GM18909 (cell line): Measurements from ENCODE around the gene SCYL1.

Experiments used
- ATAC-seq: cut with Tn5 transposase; IDR thresholded peaks from one replicate; pipeline ENCODE4 v1.9.1; 2021; ENCODE audit warnings: mild to moderate bottlenecking; ENCODE audit not compliant: unreplicated experiment, poor library complexity

SCYL1 gene

DNA sequence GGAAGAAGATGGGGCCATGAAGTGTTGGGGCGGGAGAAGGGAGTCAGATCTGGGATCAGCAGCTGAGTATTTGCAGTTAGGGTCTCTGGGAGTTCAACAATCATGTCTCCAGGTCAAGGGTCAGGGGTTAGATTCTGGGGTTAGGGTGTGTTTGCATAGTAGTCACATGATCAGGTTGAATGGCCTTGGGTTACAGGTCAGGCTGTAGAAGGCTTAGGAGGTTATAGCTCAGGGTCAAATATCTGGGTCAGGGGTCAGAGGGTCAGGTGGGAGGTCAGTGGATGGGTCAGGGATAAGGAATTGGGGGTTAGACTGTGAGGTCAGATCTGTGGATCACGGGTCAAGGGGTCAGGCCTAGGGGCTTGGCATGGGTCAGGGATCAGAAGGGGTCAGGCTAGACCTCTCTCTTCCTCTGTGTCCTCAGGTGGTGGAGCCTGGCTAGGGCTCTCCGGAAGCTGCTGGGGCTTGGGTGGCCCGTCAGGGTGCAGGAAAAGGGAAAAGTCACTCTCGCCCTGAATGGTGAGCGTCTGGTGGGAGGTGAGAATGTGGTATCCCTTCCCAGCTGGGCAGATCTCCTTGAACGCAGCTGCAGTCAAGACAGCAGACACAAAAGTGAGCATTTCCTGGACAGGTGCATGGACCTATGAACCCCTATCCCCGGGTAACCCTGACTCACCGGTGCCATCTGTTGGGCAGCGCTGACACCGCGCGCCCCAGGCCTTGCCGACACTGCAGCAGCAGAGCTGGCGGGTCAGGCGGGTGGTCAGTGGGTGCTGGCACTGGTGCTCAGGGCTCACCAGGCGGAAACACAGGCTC is 26.9 kb downstream of the SCYL1 start:
- ATAC-seq: no peak

DNA sequence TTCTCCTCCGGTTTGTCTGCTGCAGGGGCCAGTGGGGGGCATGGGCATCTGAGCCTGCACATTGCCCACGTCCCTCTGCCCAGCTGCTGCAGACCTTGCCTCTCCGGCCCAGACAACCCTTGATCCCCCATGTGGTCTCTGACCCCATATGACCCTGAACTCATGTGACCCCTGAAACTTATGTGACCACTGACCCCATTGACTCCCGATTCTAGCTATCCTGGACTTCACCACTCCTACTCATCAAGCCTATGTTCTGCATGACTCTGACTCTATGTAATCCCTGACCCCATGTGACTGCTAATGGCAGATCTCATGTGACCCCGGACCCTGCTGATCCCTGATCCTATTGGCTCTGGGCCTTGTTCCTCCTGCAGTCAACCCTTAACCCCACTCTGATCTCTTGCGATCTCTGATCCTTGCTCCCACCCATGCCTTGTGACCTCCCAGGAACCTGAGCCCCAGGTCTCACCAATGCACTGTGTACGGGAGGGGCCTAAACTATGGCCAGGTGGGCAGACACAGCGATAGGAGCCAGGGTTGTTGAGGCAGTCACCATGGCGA is 27.6 kb downstream of the SCYL1 start:
- ATAC-seq: no peak

DNA sequence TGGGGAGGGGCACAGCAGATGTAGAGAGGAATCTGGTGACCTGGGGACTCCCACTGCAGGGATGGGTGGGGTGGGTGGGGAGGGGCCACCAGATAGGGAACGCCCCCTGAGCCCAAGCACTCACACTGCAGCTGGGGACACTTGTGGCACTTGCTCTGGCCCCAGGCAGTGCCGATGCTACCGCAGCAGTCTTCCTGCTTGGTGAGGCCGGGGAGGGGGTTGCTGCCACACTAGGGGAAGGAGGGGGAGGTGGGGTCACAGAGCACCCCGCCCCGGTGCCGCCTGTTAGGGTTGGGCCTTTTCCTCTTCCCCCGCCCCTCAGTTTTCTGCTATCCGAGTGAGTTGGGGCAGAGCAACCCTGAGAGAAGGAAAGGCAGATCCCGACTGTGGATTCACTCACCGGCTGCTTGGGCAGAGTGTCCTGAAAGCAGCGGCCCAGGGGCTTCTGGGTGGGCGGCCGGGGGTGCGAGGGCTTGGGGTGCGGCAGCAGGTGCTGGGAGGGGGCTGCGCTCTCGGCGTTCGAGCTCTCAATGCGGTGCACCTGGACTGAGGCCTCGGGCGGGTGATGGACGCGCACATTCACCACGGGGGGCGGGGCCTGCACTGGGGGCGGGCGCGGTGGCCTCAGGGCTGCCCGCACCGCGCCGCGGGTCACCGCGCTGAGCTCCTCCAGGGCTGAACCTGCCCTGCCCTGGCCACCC is 28.6 kb downstream of the SCYL1 start:
- no peak for ATAC-seq

DNA sequence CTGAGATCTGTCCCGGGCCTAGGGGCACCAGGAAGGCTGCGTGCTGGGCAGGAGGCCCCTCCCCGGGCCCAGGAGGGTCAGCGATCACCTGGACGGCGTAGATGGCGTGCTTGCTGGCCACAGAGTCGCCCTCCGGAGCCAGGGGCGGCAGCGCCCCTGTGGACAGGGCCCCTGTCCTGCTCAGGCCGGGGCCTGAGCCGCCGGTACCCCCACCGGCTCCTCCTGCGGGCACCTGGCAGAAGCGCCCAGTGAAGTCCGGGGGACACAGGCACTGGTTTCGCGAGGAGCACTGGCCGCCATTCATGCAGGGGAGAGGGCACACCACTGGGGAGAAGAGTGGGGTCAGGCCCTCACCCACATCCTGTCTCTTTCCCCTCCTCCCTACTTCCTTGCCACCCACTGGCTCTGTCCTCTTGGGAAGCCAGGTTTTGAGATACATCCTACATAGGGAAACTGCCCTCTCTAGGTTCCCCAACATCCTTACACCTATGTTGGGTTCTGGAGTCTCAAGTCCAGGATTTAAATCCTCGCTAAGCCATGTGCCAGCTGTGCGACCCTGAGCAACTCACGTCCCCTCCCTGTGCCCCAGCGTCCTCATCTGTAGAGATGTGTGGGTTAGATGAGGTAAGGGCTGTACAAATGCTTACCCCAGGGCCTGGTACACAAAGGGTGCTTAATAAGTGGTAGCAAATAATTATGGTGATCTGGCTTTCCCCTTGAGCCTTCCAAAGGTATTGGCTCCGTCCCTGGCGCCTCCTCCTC is 29.4 kb downstream of the SCYL1 start:
- ATAC-seq: no peak

DNA sequence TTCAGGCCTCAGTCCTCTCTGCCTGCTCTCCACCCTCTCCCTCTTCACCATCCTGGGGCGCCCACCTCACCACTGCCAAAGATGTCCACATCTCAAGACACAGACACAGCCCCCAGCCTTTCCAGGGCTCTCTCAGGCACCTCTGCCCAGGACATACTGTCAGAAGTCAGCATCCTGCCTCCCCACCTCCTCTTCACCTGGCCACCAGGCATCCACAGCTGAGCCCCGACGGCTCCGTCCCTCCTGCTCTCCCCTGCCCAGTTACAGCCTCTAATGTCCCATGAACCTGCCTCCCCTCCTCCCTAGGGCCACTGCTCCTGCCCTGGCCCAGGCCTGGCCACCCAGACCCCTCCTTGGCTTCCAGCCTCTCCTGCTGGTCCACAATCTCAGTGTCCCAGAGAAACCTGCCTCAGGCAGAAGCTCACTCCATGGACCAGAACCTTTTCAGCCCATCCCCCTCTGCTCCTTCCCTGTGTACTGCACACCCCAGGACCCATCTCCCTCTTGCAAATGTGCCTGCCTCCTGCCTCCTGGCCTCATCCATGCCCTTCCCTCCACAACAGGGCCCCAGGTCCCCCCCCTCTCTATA is 30.1 kb downstream of the SCYL1 start:
- no peak for ATAC-seq

DNA sequence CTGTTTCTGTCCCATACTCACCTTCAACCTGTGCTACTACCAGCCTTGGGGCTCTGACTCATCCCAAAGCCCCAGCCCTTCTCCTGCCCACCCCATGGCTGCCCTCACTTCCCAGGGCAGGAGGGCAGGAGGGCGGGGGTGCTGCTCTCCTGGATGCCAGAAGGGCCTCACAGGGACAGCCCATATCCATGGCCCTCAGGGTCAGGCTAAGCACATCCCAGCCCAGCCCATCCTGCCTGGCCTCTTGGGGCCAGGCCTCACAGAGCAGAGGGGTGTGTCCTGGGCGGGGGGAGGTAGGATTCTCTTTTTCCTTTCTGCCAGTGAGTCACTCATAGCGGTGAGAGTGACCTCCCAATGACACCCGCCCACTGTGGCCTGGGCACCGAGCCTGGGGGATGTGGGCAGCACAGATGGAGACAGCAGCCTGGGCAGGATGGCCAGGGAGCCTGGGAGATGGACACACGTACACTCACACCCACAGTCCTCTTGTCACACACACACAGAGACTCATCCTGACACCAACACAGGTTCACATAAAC is 30.9 kb downstream of the SCYL1 start:
- ATAC-seq: no peak

DNA sequence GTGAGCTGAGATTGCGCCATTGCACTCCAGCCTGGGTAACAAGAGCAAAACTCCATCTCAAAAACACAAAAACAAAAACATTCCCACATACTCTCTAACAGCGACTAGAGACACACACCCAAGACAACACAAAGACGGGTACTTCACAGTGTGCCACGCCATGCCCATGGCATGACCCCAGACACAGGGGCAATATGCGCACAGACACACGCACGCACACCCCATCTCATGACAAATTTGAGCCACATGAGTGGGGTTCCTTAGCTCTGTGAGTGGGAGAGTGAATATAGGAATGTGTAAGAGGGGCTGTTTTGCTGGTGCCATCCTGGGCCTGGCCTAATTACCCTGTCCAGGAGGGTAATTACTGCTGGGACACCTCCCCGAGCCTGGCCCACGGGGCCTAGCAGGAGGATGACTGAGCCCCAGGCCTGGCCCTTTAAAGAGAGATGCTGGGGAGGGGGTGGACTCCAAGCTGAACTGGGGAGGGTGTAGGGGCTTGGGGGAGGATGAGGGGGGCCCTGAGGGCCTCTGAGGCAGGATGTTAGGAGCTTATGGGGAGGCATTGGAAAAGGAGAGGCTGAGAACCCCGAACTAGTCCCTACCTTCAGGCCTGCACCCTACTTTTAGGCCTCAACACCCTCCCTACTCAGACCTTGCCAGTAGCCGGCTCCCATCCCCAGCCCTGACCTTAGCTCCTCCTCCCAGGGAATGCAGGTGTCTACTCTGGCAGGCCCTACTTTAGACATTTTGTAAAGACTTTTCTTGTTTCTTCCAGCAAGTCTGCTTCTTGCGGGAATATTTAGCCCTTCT is 31.8 kb downstream of the SCYL1 start:
- no peak for ATAC-seq

DNA sequence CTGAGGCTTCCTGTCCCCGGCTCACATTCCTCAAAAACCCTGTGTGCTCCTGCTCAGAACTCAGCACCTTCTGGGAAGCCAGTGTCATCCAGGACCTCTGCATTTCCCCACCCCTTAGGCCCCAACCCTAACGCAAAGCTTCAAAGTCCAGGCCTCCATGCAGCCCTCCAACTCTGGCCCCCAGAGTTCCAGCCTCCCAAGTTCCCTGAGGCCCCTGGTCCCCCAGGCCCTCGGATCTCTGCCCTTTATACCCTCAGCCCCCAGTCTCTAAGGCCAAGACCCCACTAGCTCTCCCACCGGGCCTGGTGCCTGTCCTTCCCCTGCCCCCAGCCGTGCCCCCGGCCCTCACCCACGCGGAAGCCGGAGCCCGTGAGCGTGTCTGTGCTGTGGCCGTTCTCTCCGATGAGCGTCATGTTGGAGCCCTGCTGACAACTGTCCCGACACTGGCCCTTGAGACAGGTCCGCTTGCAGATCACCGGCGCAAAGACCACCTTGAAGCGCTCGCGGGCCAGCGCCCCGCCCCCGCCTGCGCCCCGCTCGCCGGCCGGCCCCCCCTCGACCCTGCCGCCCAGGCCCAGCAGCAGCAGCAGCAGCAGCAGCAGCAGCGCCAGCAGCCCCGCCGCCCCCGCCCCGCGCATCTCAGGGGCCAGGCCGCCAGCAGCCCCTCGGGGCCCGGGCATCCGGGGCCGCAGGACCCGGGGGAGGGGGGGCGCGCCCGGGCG is 32.6 kb downstream of the SCYL1 start:
- ATAC-seq: no peak

DNA sequence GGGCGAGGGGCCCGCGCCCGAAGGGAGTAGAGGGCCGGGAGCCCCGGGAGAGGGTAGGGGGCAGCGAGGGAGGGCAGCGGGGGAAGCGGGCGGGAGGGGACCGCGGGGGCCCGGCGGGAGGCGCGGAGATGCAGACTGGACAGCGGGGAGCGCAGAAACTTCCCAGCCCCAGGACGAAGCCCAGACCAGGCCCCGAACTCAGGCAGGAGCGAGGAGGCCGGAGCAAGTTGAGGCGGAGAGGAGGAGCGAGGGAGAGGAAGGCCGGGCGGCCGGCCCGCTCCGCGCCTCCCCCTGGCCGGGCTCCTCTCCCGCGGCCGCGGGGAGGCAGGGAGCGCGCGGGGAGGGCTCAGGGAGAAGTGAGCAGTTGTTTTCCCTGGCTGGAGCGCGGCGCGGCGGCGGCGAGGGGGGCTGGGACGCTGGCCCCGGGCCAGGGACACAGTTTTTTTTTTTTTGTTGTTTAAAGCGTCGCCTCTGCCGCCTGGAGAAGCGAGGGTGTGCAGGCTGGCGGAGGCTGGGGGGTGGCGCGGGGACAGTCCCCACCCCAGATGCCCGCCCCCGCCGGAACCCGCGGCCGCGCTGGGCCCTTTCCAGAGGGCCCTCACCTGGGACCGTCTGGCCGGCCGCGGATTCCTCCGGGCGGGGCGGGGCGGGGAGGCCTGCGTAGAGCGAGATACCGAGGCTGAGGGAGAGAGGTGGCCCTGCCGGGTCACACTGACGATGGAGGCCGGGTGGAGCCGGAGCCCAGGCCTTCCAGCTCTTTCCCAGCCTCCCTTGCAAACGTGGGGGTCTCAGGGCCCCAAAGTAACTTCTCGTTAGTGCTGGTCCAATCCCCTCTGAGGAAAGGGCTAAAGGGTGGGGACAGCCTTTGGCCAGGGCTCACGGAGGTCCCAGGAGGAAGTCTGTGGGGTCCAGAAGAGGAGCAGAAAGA is 33.4 kb downstream of the SCYL1 start, which contains the start of gene LTBP3:
Gene LTBP3, minus strand, starts transcription at position 358 of the 928 bp plus-strand sequence. CDS start 400 bp downstream, outside the sequence.
- no peak for ATAC-seq

DNA sequence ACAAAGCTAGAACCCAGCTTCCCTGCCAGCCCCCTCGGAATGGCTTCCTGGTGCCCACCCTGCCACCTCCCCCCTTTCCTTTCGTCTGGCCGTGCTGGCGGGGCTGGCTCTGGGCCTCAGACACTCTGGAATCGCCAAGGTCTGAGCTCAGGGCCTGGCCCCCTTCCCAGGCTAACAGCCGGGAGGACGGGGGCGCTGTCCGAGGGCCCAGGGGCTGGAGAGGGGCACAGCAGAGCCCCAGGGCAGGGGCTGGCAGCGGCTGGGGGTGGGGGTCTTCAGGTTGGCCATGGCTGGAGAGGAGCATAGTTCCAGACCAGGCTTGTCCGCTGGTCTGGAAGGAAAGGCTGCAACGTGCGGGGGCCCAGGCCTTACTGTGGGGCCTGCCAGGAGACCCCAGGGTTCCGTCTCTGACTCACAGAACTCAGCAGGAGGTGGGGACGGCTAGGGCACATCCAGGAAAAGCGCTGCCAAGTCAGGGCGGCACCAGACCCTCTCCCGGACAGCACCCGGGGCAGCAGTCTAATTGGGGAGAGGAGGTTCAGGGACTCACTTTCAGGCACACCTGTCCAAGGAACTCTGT is 34.1 kb downstream of the SCYL1 start:
- no peak for ATAC-seq

DNA sequence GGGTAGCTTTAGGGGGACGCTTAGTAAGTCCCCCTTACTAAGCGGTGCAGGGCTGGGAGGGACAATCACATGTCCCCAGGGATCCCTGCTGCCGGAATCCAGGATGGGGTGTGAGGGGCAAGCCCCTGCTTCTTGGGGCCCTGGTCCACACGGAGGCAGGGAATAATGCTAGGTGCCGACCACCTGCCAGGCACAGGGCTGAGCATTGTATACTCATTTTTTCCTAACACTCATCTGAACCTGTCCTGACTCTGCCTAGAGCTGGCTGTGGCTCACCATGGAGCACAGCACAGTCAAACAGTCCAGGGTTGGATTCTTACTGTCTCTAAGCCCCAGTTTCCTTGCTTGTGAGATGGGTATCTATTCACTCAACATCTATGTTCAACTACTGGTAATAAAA is 34.7 kb downstream of the SCYL1 start:
- no peak for ATAC-seq

DNA sequence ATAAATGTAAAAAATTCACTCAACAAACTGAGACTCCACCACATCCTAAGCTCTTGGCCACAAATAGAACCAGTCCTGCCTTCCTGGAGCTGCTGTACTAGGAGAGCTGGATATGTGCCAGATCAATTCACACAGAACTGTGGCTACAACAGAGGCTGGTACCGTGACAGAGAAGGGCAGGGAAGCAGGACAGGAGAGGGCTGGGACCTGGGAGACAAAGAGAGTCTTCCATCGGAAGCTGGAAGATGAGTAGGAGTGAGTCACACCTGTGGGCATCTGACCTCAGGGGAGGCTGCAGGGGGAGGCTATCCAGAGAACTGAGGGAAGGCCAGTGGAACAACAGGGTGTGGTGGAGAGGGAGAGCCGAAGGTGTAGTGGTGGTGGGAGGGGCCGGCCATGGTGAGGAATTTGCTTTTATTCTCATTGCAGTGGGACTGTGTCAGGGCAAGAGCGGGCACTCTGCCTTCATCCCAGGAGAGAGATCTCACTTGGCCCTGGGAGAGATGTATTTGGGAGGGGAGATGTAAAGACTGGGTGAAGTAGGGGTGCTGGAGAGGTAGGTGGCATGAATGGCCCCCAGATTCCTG is 35.2 kb downstream of the SCYL1 start:
- ATAC-seq: no peak

DNA sequence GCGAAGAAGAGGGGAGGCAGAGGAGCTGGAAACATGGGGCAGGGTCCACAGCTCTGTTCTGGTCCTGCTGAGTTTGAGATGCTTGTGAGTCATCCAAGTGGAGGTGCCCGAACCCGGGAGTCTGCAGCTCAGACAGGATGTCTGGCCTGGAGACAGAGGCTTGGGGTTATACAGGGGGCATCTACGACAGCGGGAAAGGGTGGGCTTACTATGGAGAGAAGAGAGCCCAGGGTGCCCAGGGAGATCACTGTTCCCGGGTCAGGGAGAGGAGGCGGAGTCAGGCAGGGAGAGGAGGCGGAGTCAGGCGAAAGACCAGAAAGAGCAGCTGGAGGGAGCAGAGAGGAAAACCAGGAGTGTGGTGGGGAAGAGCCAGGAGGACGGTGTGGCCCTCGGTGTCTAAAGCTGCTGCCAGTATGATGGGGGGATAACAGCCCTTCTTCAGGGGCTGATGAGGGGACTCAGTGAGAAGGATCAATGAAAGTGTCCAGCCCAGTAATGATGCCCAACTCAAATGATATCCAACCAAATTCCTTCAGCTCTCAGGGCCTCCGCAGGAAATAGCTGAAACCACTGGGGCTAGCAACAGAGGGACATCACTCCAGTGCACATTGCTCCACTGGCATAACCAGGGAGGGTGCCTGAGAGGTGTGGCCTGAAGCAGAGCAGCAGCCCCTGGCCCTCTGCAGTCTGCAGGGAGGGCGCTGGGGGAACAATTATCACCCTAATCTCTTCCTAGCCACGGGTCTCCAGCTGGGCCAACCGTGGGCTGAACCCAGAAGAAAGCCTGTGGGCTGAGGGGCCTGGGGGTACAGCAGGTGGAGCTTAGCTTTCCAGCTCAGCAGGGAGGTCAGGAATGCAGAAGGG is 35.9 kb downstream of the SCYL1 start:
- ATAC-seq: no peak

DNA sequence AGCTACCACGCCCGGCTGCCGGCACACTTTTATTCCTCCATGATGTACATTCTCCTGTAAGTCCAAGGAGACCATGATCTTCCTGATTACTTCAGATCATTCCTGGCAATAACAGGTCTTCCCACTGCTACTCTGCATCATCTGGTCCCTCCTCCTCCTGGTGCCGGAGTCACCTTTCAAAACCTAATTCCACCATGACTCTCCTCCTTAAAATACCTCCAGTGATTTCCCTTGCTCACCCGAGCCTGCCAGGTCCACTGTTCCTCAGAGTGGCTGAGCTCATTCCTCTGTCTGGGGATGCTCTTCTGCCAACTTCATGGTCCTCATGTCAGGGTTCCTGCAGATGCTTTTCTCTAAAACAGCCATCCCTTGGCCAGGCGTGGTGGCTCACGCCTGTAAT is 37.1 kb downstream of the SCYL1 start:
- ATAC-seq: no peak

DNA sequence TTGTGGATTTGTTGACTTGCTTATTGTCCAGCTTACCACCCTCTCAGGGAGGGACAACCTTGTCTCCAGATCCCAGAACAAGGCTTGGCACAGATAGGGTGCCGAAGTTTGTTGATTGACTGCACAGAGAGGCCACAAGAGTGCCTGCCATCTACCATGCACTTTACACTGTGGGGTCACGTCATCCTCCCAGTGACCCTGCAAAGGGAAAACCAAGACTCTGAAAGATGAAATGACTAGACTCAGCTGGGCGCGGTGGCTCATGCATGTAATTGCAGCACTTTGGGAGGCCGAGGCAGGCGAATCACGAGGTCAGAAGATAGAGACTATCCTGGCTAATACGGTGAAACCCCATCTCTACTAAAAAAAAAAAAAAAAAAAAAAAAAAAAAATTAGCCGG is 37.9 kb downstream of the SCYL1 start:
- ATAC-seq: no peak

DNA sequence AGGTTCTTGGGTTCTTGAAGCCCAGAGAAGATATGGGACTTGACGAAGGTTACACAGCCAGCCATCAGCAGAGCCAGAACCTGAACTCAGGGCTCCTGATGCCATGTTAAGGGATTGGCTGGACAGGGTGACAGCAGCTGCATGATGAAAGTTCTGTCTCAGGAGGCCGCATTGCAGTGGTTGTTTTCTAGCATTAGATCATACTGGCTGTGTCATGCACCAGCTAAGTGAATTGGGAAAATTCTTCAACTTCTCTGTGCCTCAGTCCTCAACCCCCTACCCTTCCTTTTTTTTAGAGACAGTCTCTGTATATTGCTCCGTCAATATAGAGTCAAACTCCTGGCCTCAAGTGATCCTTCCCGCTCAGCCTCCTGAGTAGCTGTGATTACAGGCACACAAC is 38.7 kb downstream of the SCYL1 start:
- no peak for ATAC-seq
